ENCODE data around the gene XAGE2. TPM values are rescaled to one million over a fixed set of nuclear protein-coding genes. Genes with fewer than 3 reads are reported as not detected.

Gene XAGE2
- total RNA-seq, 1 donor from 2014 or later: not detected

DNA sequence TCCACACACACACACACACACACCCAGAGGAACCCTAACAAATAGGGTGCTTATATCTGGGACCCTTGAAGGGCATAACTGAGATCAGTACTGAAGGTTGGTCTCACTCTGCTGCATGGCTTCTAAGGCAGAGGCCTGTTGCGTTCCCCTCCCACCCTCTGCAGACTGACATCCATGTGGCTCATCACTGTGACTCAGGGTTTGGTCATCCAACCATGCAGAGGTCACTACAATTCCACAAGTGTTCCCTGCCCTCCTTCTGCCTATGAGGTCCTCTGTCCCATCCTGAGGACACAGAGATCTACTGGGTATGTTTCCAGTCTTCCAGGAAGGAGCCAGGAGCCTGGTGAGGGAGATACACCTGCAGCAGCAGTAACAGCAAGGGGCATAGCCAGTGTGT is 55.8 kb downstream of the XAGE2 start:
- peak; percentile 12 for DNase-seq (ENCODE audit: low read depth)

Other genes with a start within 250 kb of the XAGE2 start
- 31.8 and 42.3 TPM in 2 replicates for gene MAGED4, start 184.1 kb upstream of the XAGE2 start, total RNA-seq
- gene XAGE1A, start 126.8 kb downstream of the XAGE2 start, total RNA-seq: not detected in 2 replicates
- not detected in 2 replicates for gene XAGE1B, start 148.0 kb downstream of the XAGE2 start, total RNA-seq

All from renal cortical epithelial cell (primary cell).